ENCODE results near the gene RILPL1.
A peak's percentile ranks its signal among the peaks of the same experiment; 100 is the strongest.
"Not testable (repeated sequence)": the region's sequence is repeated elsewhere in the genome, so short reads cannot be mapped to it uniquely, and the experiment has no call there.

RILPL1 gene

GRCh38 chr12:123533672-123534643 is at the start of gene RILPL1:
RILPL1 (minus strand) TSS chr12:123533719; CDS start chr12:123533482, 237 bp downstream.
- in situ Hi-C loops (cut with MboI; ENCODE audit: low pct_unique_long_range_greater_than_20kb, low sequenced_read_pairs), result no loop called here
- peak; percentile 48 for DNase-seq

- in situ Hi-C loops (cut with MboI; ENCODE audit: low pct_unique_long_range_greater_than_20kb, low sequenced_read_pairs), result no loop called here
Observed at GRCh38 chr12:123580772-123581171, 47.3 kb upstream of the RILPL1 start.

GRCh38 chr12:123578829-123579228 is 45.3 kb upstream of the RILPL1 start:
- in situ Hi-C loops (cut with MboI; ENCODE audit: low pct_unique_long_range_greater_than_20kb, low sequenced_read_pairs); DNase-seq: not testable (repeated sequence)

More at GRCh38 chr12:123580772-123581171, 47.3 kb upstream of the RILPL1 start:
- no peak for DNase-seq

DNA sequence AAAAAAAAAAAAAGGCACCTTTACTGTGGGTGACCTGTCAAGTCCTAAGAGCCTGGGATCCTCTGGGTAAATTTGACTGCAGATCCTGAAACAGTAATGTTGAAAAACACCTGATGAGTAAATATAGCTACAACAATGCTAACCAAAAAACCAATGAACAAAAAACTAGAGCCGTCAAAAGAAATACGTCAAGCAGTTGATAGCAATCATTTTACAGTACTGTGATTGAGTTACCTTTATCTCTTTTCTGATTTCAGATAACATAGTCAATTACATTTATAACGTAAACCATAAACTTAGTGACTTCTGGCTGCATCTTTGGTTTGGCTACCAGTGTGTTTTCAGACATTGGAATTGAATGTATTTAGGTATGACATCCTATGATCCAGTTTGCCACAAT is 44.7 kb upstream of the RILPL1 start:
- in situ Hi-C loops (cut with MboI; ENCODE audit: low pct_unique_long_range_greater_than_20kb, low sequenced_read_pairs), result no loop called here
- no peak for DNase-seq

DNA sequence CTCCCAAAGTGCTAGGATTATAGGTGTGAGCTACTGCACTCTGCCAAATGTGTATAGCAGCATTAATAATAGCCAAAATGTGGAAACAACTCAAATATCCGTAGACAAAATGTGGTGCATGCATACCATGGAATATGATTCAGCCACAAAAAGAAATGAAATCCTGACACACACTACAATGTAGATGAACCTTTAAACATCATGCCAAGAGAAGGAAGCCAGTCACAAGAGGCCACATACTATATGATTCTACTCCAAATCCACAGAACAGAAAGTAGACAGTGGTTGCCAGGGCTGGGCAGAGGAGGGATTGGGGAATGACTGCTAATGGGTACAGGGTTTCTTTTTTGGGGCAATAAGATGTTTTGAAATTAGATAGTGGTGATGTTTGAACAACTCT is 43.1 kb upstream of the RILPL1 start:
- in situ Hi-C loops (cut with MboI; ENCODE audit: low pct_unique_long_range_greater_than_20kb, low sequenced_read_pairs), result no loop called here

GRCh38 chr12:123573870-123574269 is 40.4 kb upstream of the RILPL1 start:
- no peak for DNase-seq
- in situ Hi-C loops (cut with MboI; ENCODE audit: low pct_unique_long_range_greater_than_20kb, low sequenced_read_pairs), result no loop called here

More for the DNA sequence above, 43.1 kb upstream of the RILPL1 start:
- DNase-seq, result no peak

GRCh38 chr12:123572391-123572790 is 38.9 kb upstream of the RILPL1 start:
- no peak for DNase-seq
- in situ Hi-C loops (cut with MboI; ENCODE audit: low pct_unique_long_range_greater_than_20kb, low sequenced_read_pairs), result no loop called here

GRCh38 chr12:123571343-123571813 is 37.9 kb upstream of the RILPL1 start:
- DNase-seq, result no peak
- in situ Hi-C loops (cut with MboI; ENCODE audit: low pct_unique_long_range_greater_than_20kb, low sequenced_read_pairs), result no loop called here

DNA sequence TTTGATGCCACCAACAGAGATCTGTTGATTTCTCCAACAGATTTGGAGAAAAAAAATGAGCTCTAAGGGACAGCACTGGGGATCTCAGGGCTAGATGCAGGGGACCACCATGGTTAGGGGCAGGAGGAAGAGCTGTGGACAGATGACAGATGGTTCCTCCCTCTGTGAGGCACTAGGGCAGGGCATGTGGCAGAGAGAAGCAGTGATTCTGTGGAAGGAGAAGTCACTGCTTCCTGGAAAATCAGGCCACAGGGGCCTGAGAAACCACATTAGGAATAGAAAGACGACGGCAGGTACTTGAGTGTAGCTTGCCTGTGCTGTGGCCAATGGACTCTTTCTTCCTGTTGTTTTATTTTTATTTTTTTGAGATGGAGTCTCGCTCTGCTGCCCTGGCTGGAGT is 25.9 kb upstream of the RILPL1 start:
- in situ Hi-C loops (cut with MboI; ENCODE audit: low pct_unique_long_range_greater_than_20kb, low sequenced_read_pairs), result no loop called here
- DNase-seq, result peak; percentile 51

DNA sequence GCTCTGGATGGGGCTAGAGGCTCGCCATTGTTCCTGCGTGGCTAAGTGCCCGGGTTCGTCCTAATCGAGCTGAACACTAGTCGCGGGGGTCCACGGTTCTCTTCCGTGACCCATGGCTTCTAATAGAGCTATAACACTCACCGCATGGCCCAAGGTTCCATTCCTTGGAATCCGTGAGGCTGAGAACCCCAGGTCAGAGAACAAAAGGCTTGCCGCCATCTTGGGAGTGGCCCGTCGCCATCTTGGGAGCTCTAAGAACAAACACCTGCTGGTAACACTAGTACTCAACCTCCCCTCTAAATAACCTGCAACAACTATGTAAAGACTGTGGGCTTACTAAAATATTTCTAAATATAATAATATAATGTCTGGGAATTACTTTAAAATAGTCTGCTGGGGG is 25.0 kb upstream of the RILPL1 start:
- not testable (repeated sequence) for DNase-seq

GRCh38 chr12:123554843-123555242 is 21.3 kb upstream of the RILPL1 start:
- in situ Hi-C loops (cut with MboI; ENCODE audit: low pct_unique_long_range_greater_than_20kb, low sequenced_read_pairs); DNase-seq: not testable (repeated sequence)

More for the DNA sequence above, 25.0 kb upstream of the RILPL1 start:
- in situ Hi-C loops (cut with MboI; ENCODE audit: low pct_unique_long_range_greater_than_20kb, low sequenced_read_pairs), result not testable (repeated sequence)

DNA sequence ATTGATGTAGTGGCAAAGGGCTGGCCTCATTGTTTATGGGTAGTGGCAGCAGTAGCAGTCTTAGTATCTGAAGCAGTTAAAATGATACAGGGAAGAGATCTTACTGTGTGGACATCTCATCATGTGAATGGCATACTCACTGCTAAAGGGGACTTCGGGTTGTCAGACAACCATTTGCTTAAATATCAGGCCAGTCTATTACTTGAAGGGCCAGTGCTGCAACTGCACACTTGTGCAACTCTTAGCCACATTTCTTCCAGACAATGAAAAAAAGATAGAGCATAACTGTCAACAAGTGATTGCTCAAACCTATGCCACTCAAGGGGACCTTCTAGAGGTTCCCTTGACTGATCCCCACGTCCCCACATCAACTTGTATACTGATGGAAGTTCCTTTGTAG is 20.6 kb upstream of the RILPL1 start:
- in situ Hi-C loops (cut with MboI; ENCODE audit: low pct_unique_long_range_greater_than_20kb, low sequenced_read_pairs); DNase-seq: not testable (repeated sequence)

GRCh38 chr12:123550700-123551099 is 17.2 kb upstream of the RILPL1 start:
- in situ Hi-C loops (cut with MboI; ENCODE audit: low pct_unique_long_range_greater_than_20kb, low sequenced_read_pairs), result no loop called here
- no peak for DNase-seq

DNA sequence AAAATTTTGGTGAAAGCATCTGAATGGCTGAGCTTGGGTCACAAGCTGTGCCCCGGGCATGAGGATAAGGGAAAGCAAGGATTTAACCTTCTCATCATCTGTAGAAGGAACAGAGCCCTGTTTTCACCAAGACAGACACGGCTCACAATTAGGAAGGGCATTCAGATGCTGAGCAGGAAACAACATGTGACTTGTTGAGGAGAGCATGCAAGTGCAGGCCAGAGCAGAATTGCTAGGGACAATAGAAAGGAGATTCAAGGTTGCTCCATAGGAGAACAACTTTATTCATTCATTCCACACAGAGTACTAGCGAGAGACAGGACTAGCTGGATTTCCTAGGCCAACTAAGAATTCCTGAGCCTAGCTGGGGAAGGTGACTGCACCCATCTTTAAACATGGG is 14.6 kb upstream of the RILPL1 start:
- in situ Hi-C loops (cut with MboI; ENCODE audit: low pct_unique_long_range_greater_than_20kb, low sequenced_read_pairs), result no loop called here
- no peak for DNase-seq

- in situ Hi-C loops (cut with MboI; ENCODE audit: low pct_unique_long_range_greater_than_20kb, low sequenced_read_pairs), result no loop called here
- no peak for DNase-seq
Observed at GRCh38 chr12:123546281-123546680, 12.8 kb upstream of the RILPL1 start.

DNA sequence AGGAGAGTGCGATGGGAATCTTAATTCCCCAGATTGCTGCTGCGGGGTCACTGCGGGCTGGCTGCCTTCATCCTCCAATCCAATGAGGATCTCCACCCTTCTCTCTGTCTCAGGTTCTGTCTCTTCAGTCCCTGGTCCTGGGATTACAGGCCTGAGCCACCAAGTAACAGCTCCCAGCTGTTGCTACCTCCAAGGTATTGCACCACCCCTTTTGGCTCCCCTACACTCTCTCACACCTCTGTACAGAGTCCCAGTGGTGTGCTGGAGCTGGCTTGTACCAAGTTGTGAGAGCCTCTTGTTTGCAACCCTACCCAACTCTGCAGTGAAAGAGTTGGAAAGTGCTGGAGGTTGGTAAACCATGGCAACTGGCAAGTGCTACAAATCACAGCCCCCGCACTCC is 10.0 kb upstream of the RILPL1 start:
- in situ Hi-C loops (cut with MboI; ENCODE audit: low pct_unique_long_range_greater_than_20kb, low sequenced_read_pairs), result no loop called here

GRCh38 chr12:123540899-123541662 is 7.6 kb upstream of the RILPL1 start:
- DNase-seq, result no peak
- in situ Hi-C loops (cut with MboI; ENCODE audit: low pct_unique_long_range_greater_than_20kb, low sequenced_read_pairs), result no loop called here

More for the DNA sequence above, 10.0 kb upstream of the RILPL1 start:
- DNase-seq, result no peak

DNA sequence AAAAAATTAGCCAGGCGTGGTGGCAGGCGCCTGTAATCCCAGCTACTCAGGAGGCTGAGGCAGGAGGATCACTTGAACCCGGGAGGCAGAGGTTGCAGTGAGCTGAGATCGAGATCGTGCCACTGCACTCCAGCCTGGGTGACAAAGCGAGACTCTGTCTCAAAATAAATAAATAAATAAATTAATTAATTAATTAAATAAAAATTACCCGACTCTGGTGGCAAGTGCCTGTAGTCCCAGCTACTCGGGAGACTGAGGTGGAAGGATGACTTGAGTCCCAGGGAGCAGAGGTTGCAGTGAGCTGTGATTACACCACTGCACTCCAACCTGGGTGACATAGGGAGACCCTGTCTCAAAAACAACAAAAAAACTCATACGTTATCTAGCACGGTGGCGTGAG is 2.4 kb upstream of the RILPL1 start:
- DNase-seq; in situ Hi-C loops (cut with MboI; ENCODE audit: low pct_unique_long_range_greater_than_20kb, low sequenced_read_pairs): not testable (repeated sequence)

GRCh38 chr12:123532808-123533649 is 490 bp downstream of the RILPL1 start:
- no peak for DNase-seq
- in situ Hi-C loops (cut with MboI; ENCODE audit: low pct_unique_long_range_greater_than_20kb, low sequenced_read_pairs), result no loop called here

All from KBM-7 (cell line).